PC-3 (cell line): Measurements from ENCODE around the gene SCN10A. TPM values are rescaled to one million over a fixed set of nuclear protein-coding genes. Genes with fewer than 3 reads are reported as not detected.

Source experiments
- total RNA-seq: library from RNA; depleted of rRNA; stranded (reverse); fragments of >200 nt; gene quantifications from 2 replicates; pipeline ENCODE4 v1.2.3, GENCODE V29; 2014; rRNA removed

Gene SCN10A
- total RNA-seq, 1 experiment from 2014 or later: not detected

Other genes starting within 250 kb of the SCN10A start
- gene SCN5A, start 166.5 kb downstream of the SCN10A start, total RNA-seq: 0.06 TPM in 1 of 2 replicates, not detected in the other
- gene SCN11A, start 235.7 kb upstream of the SCN10A start, total RNA-seq: not detected in 2 replicates
- gene WDR48, start 235.8 kb upstream of the SCN10A start, total RNA-seq: 16.5 and 21.0 TPM in 2 replicates